Right kidney (tissue), 1 donor: ENCODE results near the gene CCDC14.
"Not testable (repeated sequence)": the region's sequence is repeated elsewhere in the genome, so short reads cannot be mapped to it uniquely, and the experiment has no call there.

Experiments used
- DNase-seq: peaks from one replicate; pipeline ENCODE4 v3.0.0-alpha.2; 2016

The CCDC14 gene

GRCh38 chr3:123909785-123910184 is 51.2 kb downstream of the CCDC14 start:
- DNase-seq = no peak

- no peak for DNase-seq
Observed at GRCh38 chr3:123907720-123908119, 53.3 kb downstream of the CCDC14 start.

GRCh38 chr3:123899300-123899865 is 61.6 kb downstream of the CCDC14 start:
- no peak for DNase-seq

GRCh38 chr3:123893012-123893411 is 68.0 kb downstream of the CCDC14 start:
- DNase-seq = no peak

- DNase-seq = no peak
Observed at GRCh38 chr3:123892195-123892594, 68.8 kb downstream of the CCDC14 start.

- not testable (repeated sequence) for DNase-seq
Observed at GRCh38 chr3:123890991-123891390, 70.0 kb downstream of the CCDC14 start.

- DNase-seq = not testable (repeated sequence)
Observed at GRCh38 chr3:123890162-123890561, 70.9 kb downstream of the CCDC14 start.

GRCh38 chr3:123884993-123885392 is 76.0 kb downstream of the CCDC14 start:
- DNase-seq = no peak

- peak; percentile 72 for DNase-seq
Observed at GRCh38 chr3:123884203-123884831, 76.7 kb downstream of the CCDC14 start, which contains the start of gene MYLK. TSS of gene MYLK (minus strand) at chr3:123884332. CDS start at chr3:123793841, 90,491 bp downstream.

GRCh38 chr3:123883701-123884202 is 77.3 kb downstream of the CCDC14 start:
- DNase-seq = peak; percentile 71

- no peak for DNase-seq
Observed at GRCh38 chr3:123883111-123883510, 77.9 kb downstream of the CCDC14 start.

- DNase-seq = no peak
Observed at GRCh38 chr3:123881771-123882170, 79.3 kb downstream of the CCDC14 start.

- no peak for DNase-seq
Observed at GRCh38 chr3:123880998-123881561, 79.9 kb downstream of the CCDC14 start.

GRCh38 chr3:123878807-123879206 is 82.2 kb downstream of the CCDC14 start:
- DNase-seq = no peak

GRCh38 chr3:123877965-123878364 is 83.1 kb downstream of the CCDC14 start:
- DNase-seq = no peak

GRCh38 chr3:123877466-123877865 is 83.6 kb downstream of the CCDC14 start:
- no peak for DNase-seq

GRCh38 chr3:123876858-123877257 is 84.2 kb downstream of the CCDC14 start:
- DNase-seq = no peak

GRCh38 chr3:123872621-123873020 is 88.4 kb downstream of the CCDC14 start:
- DNase-seq = no peak

- no peak for DNase-seq
Observed at GRCh38 chr3:123871946-123872345, 89.1 kb downstream of the CCDC14 start.

- no peak for DNase-seq
Observed at GRCh38 chr3:123870033-123870432, 91.0 kb downstream of the CCDC14 start.

- no peak for DNase-seq
Observed at GRCh38 chr3:123869165-123869564, 91.9 kb downstream of the CCDC14 start.

GRCh38 chr3:123864706-123865105 is 96.3 kb downstream of the CCDC14 start:
- DNase-seq = no peak
